ENCODE data around the gene TTC9C. TPM values are rescaled to one million over a fixed set of nuclear protein-coding genes. Genes with fewer than 3 reads are reported as not detected.
"Not testable (repeated sequence)": the region's sequence is repeated elsewhere in the genome, so short reads cannot be mapped to it uniquely, and the experiment has no call there.

Gene TTC9C
- total and polyA plus RNA-seq, 11 donors, result 7.4 to 23.5 (median 13.9) TPM

DNA sequence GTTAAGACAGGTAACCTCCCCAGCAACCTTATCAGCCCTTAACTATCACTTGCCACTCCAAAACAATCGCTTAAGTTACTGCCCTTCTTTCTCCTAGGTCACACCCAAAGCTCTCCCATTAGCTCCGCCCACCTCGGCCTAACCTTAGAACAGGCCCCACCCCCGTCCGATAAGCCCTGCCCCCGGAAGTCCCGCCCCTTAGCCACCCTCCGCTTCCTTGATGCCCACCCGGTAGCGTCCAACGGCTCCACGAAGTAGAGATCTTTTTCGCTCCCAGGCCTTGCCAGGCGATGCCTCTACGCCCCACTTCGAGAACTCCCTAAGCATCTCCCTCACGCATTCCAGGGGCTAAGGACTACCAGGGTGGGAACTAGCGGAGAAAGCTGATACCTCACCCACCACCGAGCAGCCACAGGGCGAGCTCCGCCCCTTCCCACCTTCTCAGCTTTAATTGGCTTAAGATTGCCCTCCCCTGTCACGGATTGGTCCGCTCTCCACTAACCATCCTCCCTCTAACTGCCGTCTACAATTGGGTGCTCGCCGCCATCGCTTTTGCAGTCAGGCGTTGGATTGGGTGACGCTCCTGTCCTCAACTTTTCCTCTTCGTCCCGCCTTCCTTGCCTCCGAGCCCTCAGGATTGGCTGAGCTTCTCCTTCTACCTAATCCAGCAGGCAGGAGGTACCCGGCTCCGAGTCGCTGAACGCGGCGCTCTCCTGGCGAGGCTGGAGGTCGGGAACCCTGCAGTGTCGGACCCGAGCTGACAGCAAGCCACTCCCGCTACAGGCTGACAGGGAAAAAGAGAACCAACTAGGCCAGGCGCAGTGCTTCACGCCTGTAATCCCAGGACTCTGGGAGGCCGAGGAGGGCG lies 25.7 kb downstream of the TTC9C start, which contains the start of gene ZBTB3:
ZBTB3 (minus strand) TSS at position 425 of the 868 bp plus-strand sequence. CDS start 496 bp downstream, outside the sequence.
- WGBS, 4 donors, result 1 to 2% (median 1%) methylated on average over 47 of the region's 47 CpGs
- H3K27ac ChIP-seq, result peak within 1 kb of the TSS; percentile 85 to 97 (median 94)
- H3K9me3 ChIP-seq, result no peaks in the 10 kb centered on the region
- H3K4me1 ChIP-seq, result peaks cover 3 to 43% (median 16%) of the 10 kb centered on the region in 12 donors
- peak within 1 kb of the TSS; percentile 21 to 86 (median 71) for H3K4me3 ChIP-seq
- intact Hi-C loops (cut with DNase I), result loop anchor here in 2 of 10 donors (1.0 to 2.0 kb wide), 3 partner anchors 17 to 26 kb away; partner anchors contain the start of genes TTC9C (in 2 of the 2) and TAF6L (in 1 of the 2)
- TF ChIP-seq, protein P1, sequence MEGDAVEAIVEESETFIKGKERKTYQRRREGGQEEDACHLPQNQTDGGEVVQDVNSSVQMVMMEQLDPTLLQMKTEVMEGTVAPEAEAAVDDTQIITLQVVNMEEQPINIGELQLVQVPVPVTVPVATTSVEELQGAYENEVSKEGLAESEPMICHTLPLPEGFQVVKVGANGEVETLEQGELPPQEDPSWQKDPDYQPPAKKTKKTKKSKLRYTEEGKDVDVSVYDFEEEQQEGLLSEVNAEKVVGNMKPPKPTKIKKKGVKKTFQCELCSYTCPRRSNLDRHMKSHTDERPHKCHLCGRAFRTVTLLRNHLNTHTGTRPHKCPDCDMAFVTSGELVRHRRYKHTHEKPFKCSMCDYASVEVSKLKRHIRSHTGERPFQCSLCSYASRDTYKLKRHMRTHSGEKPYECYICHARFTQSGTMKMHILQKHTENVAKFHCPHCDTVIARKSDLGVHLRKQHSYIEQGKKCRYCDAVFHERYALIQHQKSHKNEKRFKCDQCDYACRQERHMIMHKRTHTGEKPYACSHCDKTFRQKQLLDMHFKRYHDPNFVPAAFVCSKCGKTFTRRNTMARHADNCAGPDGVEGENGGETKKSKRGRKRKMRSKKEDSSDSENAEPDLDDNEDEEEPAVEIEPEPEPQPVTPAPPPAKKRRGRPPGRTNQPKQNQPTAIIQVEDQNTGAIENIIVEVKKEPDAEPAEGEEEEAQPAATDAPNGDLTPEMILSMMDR (IDR thresholded peaks at IDR 0.05), result peak in 1 of 12 donors; percentile 13
- peak in 1 of 2 donors; percentile 74 for TF ChIP-seq POLR2A (IDR thresholded peaks at IDR 0.05)
- peak; percentile 97 to 98 (median 98) for ATAC-seq
- peaks cover 0 to 29% (median 20%) of the 10 kb centered on the region in 9 donors for H3K36me3 ChIP-seq
- peak; percentile 96 to 99 (median 99) for DNase-seq
- H3K27me3 ChIP-seq, result no peaks in the 10 kb centered on the region

DNA sequence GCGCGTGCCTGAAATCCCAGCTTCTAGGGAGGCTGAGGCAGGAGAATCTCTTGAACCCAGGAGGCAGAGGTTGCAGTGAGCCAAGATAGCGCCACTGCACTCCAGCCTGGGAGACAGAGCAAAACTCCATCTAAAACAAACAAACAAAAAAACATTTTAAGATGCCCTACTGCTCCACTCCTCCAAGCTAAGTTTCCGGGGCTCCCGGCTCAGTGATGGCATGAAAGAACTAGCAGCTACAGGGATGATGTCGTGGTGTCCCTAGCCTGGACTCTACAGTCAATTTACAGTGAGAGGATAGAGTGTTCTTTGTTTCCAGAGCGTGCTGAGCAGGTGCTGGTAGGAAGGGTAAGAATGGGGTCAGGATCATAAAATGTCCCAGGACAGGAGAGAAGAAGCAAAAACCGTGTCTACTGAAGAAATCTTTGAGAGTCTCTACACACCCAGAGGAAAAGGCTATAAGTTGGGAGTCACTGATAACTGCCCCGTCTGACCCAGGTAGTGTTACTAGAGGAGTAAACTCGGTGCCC lies 26.9 kb downstream of the TTC9C start:
- intact Hi-C loops (cut with DNase I), result loop anchor here in 1 of 10 donors (2.0 kb wide), 1 partner anchor 26 kb away; the partner anchor contains the start of gene TTC9C
- WGBS, 4 donors, result 80 to 85% (median 84%) methylated on average over 10 of the region's 10 CpGs

DNA sequence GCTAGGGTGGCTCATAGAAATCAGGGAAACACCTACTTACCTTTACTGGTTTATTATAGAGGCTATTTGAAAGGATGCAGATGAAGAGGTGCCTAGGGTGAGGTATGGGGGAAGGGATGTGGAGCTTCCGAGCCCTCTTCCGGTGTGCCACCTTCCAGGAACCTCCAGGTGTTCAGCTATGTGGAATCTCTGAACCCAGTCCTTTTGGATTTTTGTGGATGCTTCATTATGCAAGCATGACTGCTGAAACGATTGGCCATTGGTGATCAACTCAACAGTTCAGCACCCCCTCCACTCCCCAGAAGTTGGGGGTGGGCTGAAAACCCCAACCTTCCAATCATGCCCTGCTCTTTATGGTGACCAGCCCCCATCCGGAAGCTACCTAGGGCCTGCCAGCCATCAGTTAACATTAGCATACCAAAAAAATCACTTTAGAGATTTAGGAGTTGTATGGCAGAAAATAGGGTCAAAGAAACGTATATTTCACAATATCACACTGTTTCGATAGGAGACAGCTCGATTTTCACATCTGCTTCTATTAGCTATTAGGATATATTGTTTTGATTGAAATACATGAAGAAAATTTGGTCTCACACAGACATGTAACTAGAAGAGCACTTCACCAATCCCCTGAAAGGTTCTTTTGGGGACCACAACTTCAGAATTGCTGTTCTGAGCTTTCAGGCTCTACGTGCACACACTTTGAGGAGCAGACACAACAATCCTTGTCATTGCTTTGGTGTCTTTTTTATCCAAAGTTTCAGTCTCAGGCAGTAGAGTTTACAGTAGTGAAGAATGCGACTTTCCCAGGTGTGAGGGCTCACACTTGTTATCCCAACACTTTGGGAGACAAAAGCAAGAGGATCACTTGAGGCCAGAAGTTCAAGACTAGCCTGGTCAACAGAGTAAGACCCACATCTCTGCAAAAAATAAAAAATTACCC lies 29.8 kb downstream of the TTC9C start:
- peaks cover 2 to 31% (median 20%) of the 10 kb centered on the region in 12 donors for H3K4me1 ChIP-seq
- no peak overlapping the region for H3K27ac ChIP-seq
- H3K4me3 ChIP-seq, result no peak overlapping the region
- H3K9me3 ChIP-seq, result no peaks in the 10 kb centered on the region
- H3K36me3 ChIP-seq, result peaks cover 0 to 8% (median 0%) of the 10 kb centered on the region in 9 donors
- H3K27me3 ChIP-seq, result no peaks in the 10 kb centered on the region
- intact Hi-C loops (cut with DNase I), result no loop called here
- DNase-seq (no peak), ATAC-seq (no peak)
- TF ChIP-seq, protein P1 (IDR thresholded peaks at IDR 0.05), result no peak
- no peak for TF ChIP-seq POLR2A (IDR thresholded peaks at IDR 0.05)
- 55 to 60% (median 58%) methylated on average over 9 of the region's 9 CpGs for WGBS, 4 donors

More for the DNA sequence above, 26.9 kb downstream of the TTC9C start:
- Histone ChIP-seq H3K27me3 (no peaks in the 10 kb centered on the region), H3K4me1 (peaks cover 3 to 38% (median 16%) of the 10 kb centered on the region in 12 donors), H3K27ac (peak overlapping the region in 1 of 12 donors; percentile 90), H3K36me3 (peaks cover 0 to 21% (median 10%) of the 10 kb centered on the region in 9 donors), H3K9me3 (no peaks in the 10 kb centered on the region), H3K4me3 (no peak overlapping the region)
- DNase-seq, result no peak
- no peak for ATAC-seq
- no peak for TF ChIP-seq POLR2A (IDR thresholded peaks at IDR 0.05)

DNA sequence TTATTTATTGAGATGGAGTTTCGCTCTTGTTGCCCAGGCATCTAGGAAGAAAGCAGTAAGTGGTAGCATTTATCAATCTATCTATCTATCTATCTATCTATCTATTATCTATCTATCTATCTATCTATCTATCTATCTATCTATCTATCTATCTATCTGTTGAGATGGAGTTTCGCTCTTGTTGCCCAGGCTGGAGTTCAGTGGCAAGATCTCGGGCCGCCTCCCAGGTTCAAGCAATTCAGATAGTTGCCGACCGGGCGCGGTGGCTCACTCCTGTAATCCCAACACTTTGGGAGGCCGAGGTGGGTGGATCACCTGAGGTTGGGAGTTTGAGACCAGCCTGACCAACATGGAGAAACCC lies 32.6 kb downstream of the TTC9C start:
- DNase-seq, result peak in 2 of 5 donors; percentile 34 to 57
- intact Hi-C loops (cut with DNase I), result loop anchor here in 1 of 10 donors (1.0 kb wide), 1 partner anchor 10 kb away; the partner anchor contains the start of gene TAF6L
- not testable (repeated sequence) for ATAC-seq, H3K9me3 ChIP-seq, H3K27me3 ChIP-seq
- peaks cover 0 to 34% (median 15%) of the 10 kb centered on the region in 9 donors for H3K36me3 ChIP-seq
- peak overlapping the region in 11 of 12 donors; percentile 64 to 88 (median 82) for H3K27ac ChIP-seq
- 38 to 42% (median 39%) methylated on average over 9 of the region's 9 CpGs for WGBS, 4 donors
- H3K4me1 ChIP-seq, result peaks cover 0 to 25% (median 12%) of the 10 kb centered on the region in 12 donors
- peak overlapping the region; percentile 63 to 92 (median 81) for H3K4me3 ChIP-seq
